ENCODE results near the gene STX7. TPM values are rescaled to one million over a fixed set of nuclear protein-coding genes. Genes with fewer than 3 reads are reported as not detected.
"Not testable (repeated sequence)": the region's sequence is repeated elsewhere in the genome, so short reads cannot be mapped to it uniquely, and the experiment has no call there.

STX7 gene
- total RNA-seq, 1 donor from 2014 or later = 97.2 TPM

GRCh38 chr6:132544826-132545225 is 31.9 kb upstream of the STX7 start:
- no peak for DNase-seq
- H3K27ac ChIP-seq = no peak overlapping the region
- intact Hi-C loops (cut with DNase I) = no loop called here

GRCh38 chr6:132537977-132538376 is 25.1 kb upstream of the STX7 start, which contains the start of gene TAAR9:
TSS of gene TAAR9 (plus strand) at chr6:132538277. CDS start at chr6:132538290, 13 bp downstream.
- H3K27me3 ChIP-seq (ENCODE audit: low read depth) = no peaks in the 10 kb centered on the region
- H3K9me3 ChIP-seq = no peaks in the 10 kb centered on the region
- H3K36me3 ChIP-seq = no peaks in the 10 kb centered on the region
- TF ChIP-seq CTCF (IDR thresholded peaks at IDR 0.05) = no peak
- no peak for ATAC-seq
- DNase-seq = no peak
- H3K27ac ChIP-seq = no peak within 1 kb of the TSS
- intact Hi-C loops (cut with DNase I) = no loop called here
- H3K4me1 ChIP-seq = no peaks in the 10 kb centered on the region
- H3K4me3 ChIP-seq = no peak within 1 kb of the TSS

More at GRCh38 chr6:132544826-132545225, 31.9 kb upstream of the STX7 start:
- Histone ChIP-seq H3K4me1 (no peaks in the 10 kb centered on the region), H3K27me3 (ENCODE audit: low read depth) (no peaks in the 10 kb centered on the region), H3K36me3 (no peaks in the 10 kb centered on the region), H3K9me3 (no peaks in the 10 kb centered on the region), H3K4me3 (no peak overlapping the region)
- no peak for TF ChIP-seq CTCF (IDR thresholded peaks at IDR 0.05)
- ATAC-seq = no peak

- H3K36me3 ChIP-seq = no peaks in the 10 kb centered on the region
- no peak overlapping the region for H3K27ac ChIP-seq
- no peaks in the 10 kb centered on the region for H3K9me3 ChIP-seq
- intact Hi-C loops (cut with DNase I) = no loop called here
- DNase-seq = no peak
- H3K4me3 ChIP-seq = no peak overlapping the region
- H3K4me1 ChIP-seq = no peaks in the 10 kb centered on the region
- no peak for TF ChIP-seq CTCF (IDR thresholded peaks at IDR 0.05)
- no peaks in the 10 kb centered on the region for H3K27me3 ChIP-seq (ENCODE audit: low read depth)
- ATAC-seq = no peak
Measured at GRCh38 chr6:132537145-132537544, 24.2 kb upstream of the STX7 start.

GRCh38 chr6:132534546-132534945 is 21.6 kb upstream of the STX7 start:
- H3K36me3 ChIP-seq; H3K27ac ChIP-seq; intact Hi-C loops (cut with DNase I); DNase-seq; H3K9me3 ChIP-seq; H3K4me1 ChIP-seq; ATAC-seq; H3K27me3 ChIP-seq (ENCODE audit: low read depth); H3K4me3 ChIP-seq: not testable (repeated sequence)

- Histone ChIP-seq H3K36me3 (no peaks in the 10 kb centered on the region), H3K9me3 (no peaks in the 10 kb centered on the region), H3K4me1 (peaks cover 4% of the 10 kb centered on the region), H3K4me3 (no peak overlapping the region), H3K27me3 (ENCODE audit: low read depth) (no peaks in the 10 kb centered on the region), H3K27ac (no peak overlapping the region)
- TF ChIP-seq CTCF (IDR thresholded peaks at IDR 0.05) = peak; percentile 82
- peak; percentile 76 to 88 for ATAC-seq
- DNase-seq = no peak
- intact Hi-C loops (cut with DNase I) = no loop called here
Measured at GRCh38 chr6:132530293-132530974, 17.5 kb upstream of the STX7 start.

- DNase-seq (no peak), ATAC-seq (no peak)
- Histone ChIP-seq H3K36me3 (no peaks in the 10 kb centered on the region), H3K9me3 (no peaks in the 10 kb centered on the region), H3K4me3 (no peak overlapping the region), H3K27me3 (ENCODE audit: low read depth) (no peaks in the 10 kb centered on the region), H3K27ac (no peak overlapping the region), H3K4me1 (peaks cover 4% of the 10 kb centered on the region)
- intact Hi-C loops (cut with DNase I) = no loop called here
- no peak for TF ChIP-seq CTCF (IDR thresholded peaks at IDR 0.05)
Measured at GRCh38 chr6:132527791-132528190, 14.9 kb upstream of the STX7 start.
